ENCODE results near the gene ZNRF1. TPM values are rescaled to one million over a fixed set of nuclear protein-coding genes. Genes with fewer than 3 reads are reported as not detected.

Gene ZNRF1
- total RNA-seq, 3 donors from 2014 or later = 12.8 to 27.5 (median 24.4) TPM

- intact Hi-C loops (cut with DNase I; ENCODE audit: low total_unique reads) = loop anchor here (1.0 kb wide), 1 partner anchor 111 kb away; no protein-coding TSS in a partner anchor
- no peaks in the 10 kb centered on the region for H3K27me3 ChIP-seq
- no peaks in the 10 kb centered on the region for H3K36me3 ChIP-seq
- TF ChIP-seq POLR2AphosphoS5 (IDR thresholded peaks at IDR 0.05) (peak in 1 of 3 donors; percentile 15), POLR2A (IDR thresholded peaks at IDR 0.05) (no peak), CTCF (IDR thresholded peaks at IDR 0.05) (no peak)
- peak overlapping the region; percentile 79 to 94 (median 80) for H3K4me3 ChIP-seq
- peak; percentile 48 to 66 for DNase-seq (ENCODE audit: low spot score in 2 of 2)
- H3K9me3 ChIP-seq = no peaks in the 10 kb centered on the region
- H3K4me1 ChIP-seq = peaks cover 0 to 6% of the 10 kb centered on the region in 2 donors
- H3K27ac ChIP-seq = peak overlapping the region; percentile 84 to 86
Observed at GRCh38 chr16:74999609-75000480, 1.0 kb downstream of the ZNRF1 start.

- no peaks in the 10 kb centered on the region for H3K27me3 ChIP-seq
- intact Hi-C loops (cut with DNase I; ENCODE audit: low total_unique reads) = loop anchor here (1.0 kb wide), 1 partner anchor 111 kb away; no protein-coding TSS in a partner anchor
- no peak for TF ChIP-seq POLR2AphosphoS5 (IDR thresholded peaks at IDR 0.05)
- no peak for TF ChIP-seq CTCF (IDR thresholded peaks at IDR 0.05)
- no peak for TF ChIP-seq POLR2A (IDR thresholded peaks at IDR 0.05)
- peak overlapping the region; percentile 84 to 86 for H3K27ac ChIP-seq
- H3K4me3 ChIP-seq = peak overlapping the region; percentile 79 to 94 (median 80)
- no peaks in the 10 kb centered on the region for H3K36me3 ChIP-seq
- DNase-seq (ENCODE audit: low spot score in 2 of 2) = no peak
- H3K9me3 ChIP-seq = no peaks in the 10 kb centered on the region
- peaks cover 0 to 6% of the 10 kb centered on the region in 2 donors for H3K4me1 ChIP-seq
Observed at GRCh38 chr16:75000481-75001081, 1.8 kb downstream of the ZNRF1 start.

- intact Hi-C loops (cut with DNase I; ENCODE audit: low total_unique reads) = no loop called here
- no peak overlapping the region for H3K4me3 ChIP-seq
- no peak for DNase-seq (ENCODE audit: low spot score in 2 of 2)
- TF ChIP-seq POLR2A (IDR thresholded peaks at IDR 0.05) = no peak
- TF ChIP-seq CTCF (IDR thresholded peaks at IDR 0.05) = no peak
- TF ChIP-seq POLR2AphosphoS5 (IDR thresholded peaks at IDR 0.05) = no peak
- H3K4me1 ChIP-seq = peaks cover 0 to 6% of the 10 kb centered on the region in 2 donors
- H3K36me3 ChIP-seq = no peaks in the 10 kb centered on the region
- H3K27me3 ChIP-seq = no peaks in the 10 kb centered on the region
- no peak overlapping the region for H3K27ac ChIP-seq
- H3K9me3 ChIP-seq = no peaks in the 10 kb centered on the region
Observed at GRCh38 chr16:75002474-75002873, 3.6 kb downstream of the ZNRF1 start.

GRCh38 chr16:75003931-75004330 lies 5.1 kb downstream of the ZNRF1 start:
- intact Hi-C loops (cut with DNase I; ENCODE audit: low total_unique reads) = no loop called here
- TF ChIP-seq POLR2AphosphoS5 (IDR thresholded peaks at IDR 0.05) (no peak), CTCF (IDR thresholded peaks at IDR 0.05) (no peak), POLR2A (IDR thresholded peaks at IDR 0.05) (no peak)
- Histone ChIP-seq H3K27ac (no peak overlapping the region), H3K9me3 (no peaks in the 10 kb centered on the region), H3K27me3 (no peaks in the 10 kb centered on the region), H3K4me1 (peaks cover 0 to 6% of the 10 kb centered on the region in 2 donors), H3K4me3 (no peak overlapping the region), H3K36me3 (peaks cover 4% of the 10 kb centered on the region)
- DNase-seq (ENCODE audit: low spot score in 2 of 2) = no peak

- TF ChIP-seq CTCF (IDR thresholded peaks at IDR 0.05) = no peak
- no peak for TF ChIP-seq POLR2A (IDR thresholded peaks at IDR 0.05)
- TF ChIP-seq POLR2AphosphoS5 (IDR thresholded peaks at IDR 0.05) = no peak
- Histone ChIP-seq H3K36me3 (peaks cover 4% of the 10 kb centered on the region), H3K27me3 (no peaks in the 10 kb centered on the region), H3K9me3 (no peaks in the 10 kb centered on the region), H3K4me1 (peaks cover 0 to 6% of the 10 kb centered on the region in 2 donors), H3K4me3 (no peak overlapping the region), H3K27ac (no peak overlapping the region)
- intact Hi-C loops (cut with DNase I; ENCODE audit: low total_unique reads) = no loop called here
- no peak for DNase-seq (ENCODE audit: low spot score in 2 of 2)
Observed at GRCh38 chr16:75004460-75004859, 5.6 kb downstream of the ZNRF1 start.

Measured in breast epithelium (tissue), 4 donors.